ENCODE data around the gene RFESD. TPM values are rescaled to one million over a fixed set of nuclear protein-coding genes. Genes with fewer than 3 reads are reported as not detected.

RFESD gene
- total and polyA plus RNA-seq, 4 donors, result 1.1 to 98.0 (median 1.4) TPM

DNA sequence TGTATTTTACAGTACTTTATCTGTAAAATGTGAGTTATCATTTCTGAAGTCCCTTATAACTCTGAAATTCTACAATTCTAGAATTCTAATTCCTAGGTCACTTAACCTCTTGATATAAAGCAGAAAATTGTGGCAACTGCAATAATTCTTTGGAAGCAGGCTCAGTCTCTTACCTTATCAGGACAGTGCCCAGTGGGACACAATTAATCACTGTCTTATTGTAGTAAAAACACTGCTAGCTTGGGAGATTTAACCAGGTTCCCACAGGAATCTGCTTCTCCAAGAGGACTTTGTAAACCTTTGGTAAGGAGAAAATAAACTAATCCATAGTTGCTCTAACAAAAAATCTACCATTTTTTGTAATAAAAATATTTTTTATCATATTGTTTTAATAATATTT, 54.5 kb downstream of the RFESD start:
- no peak overlapping the region for H3K4me3 ChIP-seq (ENCODE audit: low read depth in 1 of 3, low read length in 3 of 3)
- no peaks in the 10 kb centered on the region for H3K27me3 ChIP-seq (ENCODE audit: control insufficient read depth in 4 of 4, insufficient read depth in 4 of 4, low read length in 3 of 4)
- H3K36me3 ChIP-seq (ENCODE audit: control insufficient read depth in 4 of 4, insufficient read depth in 3 of 4, low read depth in 1 of 4, low read length in 3 of 4), result no peaks in the 10 kb centered on the region
- no peak overlapping the region for H3K9ac ChIP-seq (ENCODE audit: low read depth in 1 of 2, low read length in 2 of 2)
- no peaks in the 10 kb centered on the region for H3K9me3 ChIP-seq (ENCODE audit: control insufficient read depth in 4 of 4, low read length in 3 of 4)
- H3K27ac ChIP-seq (ENCODE audit: low read depth in 1 of 2, low read length in 2 of 2), result no peak overlapping the region
- no peaks in the 10 kb centered on the region for H3K4me1 ChIP-seq (ENCODE audit: control insufficient read depth in 4 of 4, insufficient read depth in 4 of 4, low read length in 3 of 4)
- TF ChIP-seq RXRA (IDR thresholded peaks at IDR 0.05) (no peak), FOXA1 (IDR thresholded peaks at IDR 0.05) (no peak), EGR1 (IDR thresholded peaks at IDR 0.05; ENCODE audit: low read depth in 2 of 2) (no peak), JUND (IDR thresholded peaks at IDR 0.05) (no peak), MAX (IDR thresholded peaks at IDR 0.05) (no peak), FOXA2 (IDR thresholded peaks at IDR 0.05) (no peak), RAD21 (IDR thresholded peaks at IDR 0.05) (no peak), GABPA (IDR thresholded peaks at IDR 0.05 in 1 of 2, conservative IDR thresholded peaks at IDR 0.05 in 1 of 2) (no peak), NR2F2 (IDR thresholded peaks at IDR 0.05) (no peak), HNF4A (conservative IDR thresholded peaks at IDR 0.05) (no peak), HNF4G (IDR thresholded peaks at IDR 0.05) (no peak), REST (IDR thresholded peaks at IDR 0.05) (no peak)
- TF ChIP-seq, protein P1, sequence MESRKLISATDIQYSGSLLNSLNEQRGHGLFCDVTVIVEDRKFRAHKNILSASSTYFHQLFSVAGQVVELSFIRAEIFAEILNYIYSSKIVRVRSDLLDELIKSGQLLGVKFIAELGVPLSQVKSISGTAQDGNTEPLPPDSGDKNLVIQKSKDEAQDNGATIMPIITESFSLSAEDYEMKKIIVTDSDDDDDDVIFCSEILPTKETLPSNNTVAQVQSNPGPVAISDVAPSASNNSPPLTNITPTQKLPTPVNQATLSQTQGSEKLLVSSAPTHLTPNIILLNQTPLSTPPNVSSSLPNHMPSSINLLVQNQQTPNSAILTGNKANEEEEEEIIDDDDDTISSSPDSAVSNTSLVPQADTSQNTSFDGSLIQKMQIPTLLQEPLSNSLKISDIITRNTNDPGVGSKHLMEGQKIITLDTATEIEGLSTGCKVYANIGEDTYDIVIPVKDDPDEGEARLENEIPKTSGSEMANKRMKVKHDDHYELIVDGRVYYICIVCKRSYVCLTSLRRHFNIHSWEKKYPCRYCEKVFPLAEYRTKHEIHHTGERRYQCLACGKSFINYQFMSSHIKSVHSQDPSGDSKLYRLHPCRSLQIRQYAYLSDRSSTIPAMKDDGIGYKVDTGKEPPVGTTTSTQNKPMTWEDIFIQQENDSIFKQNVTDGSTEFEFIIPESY (IDR thresholded peaks at IDR 0.05), result no peak
- TF ChIP-seq, protein P2, sequence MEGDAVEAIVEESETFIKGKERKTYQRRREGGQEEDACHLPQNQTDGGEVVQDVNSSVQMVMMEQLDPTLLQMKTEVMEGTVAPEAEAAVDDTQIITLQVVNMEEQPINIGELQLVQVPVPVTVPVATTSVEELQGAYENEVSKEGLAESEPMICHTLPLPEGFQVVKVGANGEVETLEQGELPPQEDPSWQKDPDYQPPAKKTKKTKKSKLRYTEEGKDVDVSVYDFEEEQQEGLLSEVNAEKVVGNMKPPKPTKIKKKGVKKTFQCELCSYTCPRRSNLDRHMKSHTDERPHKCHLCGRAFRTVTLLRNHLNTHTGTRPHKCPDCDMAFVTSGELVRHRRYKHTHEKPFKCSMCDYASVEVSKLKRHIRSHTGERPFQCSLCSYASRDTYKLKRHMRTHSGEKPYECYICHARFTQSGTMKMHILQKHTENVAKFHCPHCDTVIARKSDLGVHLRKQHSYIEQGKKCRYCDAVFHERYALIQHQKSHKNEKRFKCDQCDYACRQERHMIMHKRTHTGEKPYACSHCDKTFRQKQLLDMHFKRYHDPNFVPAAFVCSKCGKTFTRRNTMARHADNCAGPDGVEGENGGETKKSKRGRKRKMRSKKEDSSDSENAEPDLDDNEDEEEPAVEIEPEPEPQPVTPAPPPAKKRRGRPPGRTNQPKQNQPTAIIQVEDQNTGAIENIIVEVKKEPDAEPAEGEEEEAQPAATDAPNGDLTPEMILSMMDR (IDR thresholded peaks at IDR 0.05; ENCODE audit: low read depth, low read length, missing input control), result no peak
- no peak for DNase-seq (ENCODE audit: low spot score)

- Histone ChIP-seq H3K36me3 (ENCODE audit: control insufficient read depth in 4 of 4, insufficient read depth in 3 of 4, low read depth in 1 of 4, low read length in 3 of 4) (no peaks in the 10 kb centered on the region), H3K27me3 (ENCODE audit: control insufficient read depth in 4 of 4, insufficient read depth in 4 of 4, low read length in 3 of 4) (no peaks in the 10 kb centered on the region), H3K4me1 (ENCODE audit: control insufficient read depth in 4 of 4, insufficient read depth in 4 of 4, low read length in 3 of 4) (no peaks in the 10 kb centered on the region), H3K4me3 (ENCODE audit: low read depth in 1 of 3, low read length in 3 of 3) (no peak overlapping the region), H3K9me3 (ENCODE audit: control insufficient read depth in 4 of 4, low read length in 3 of 4) (no peaks in the 10 kb centered on the region), H3K9ac (ENCODE audit: low read depth in 1 of 2, low read length in 2 of 2) (no peak overlapping the region), H3K27ac (ENCODE audit: low read depth in 1 of 2, low read length in 2 of 2) (no peak overlapping the region)
- WGBS, result 86% methylated on average over 1 of the region's 1 CpG
- DNase-seq (ENCODE audit: low spot score), result no peak
- TF ChIP-seq HNF4A (conservative IDR thresholded peaks at IDR 0.05), result no peak
- no peak for TF ChIP-seq YY1 (IDR thresholded peaks at IDR 0.05)
- TF ChIP-seq ATF3 (IDR thresholded peaks at IDR 0.05), result no peak
- TF ChIP-seq GABPA (IDR thresholded peaks at IDR 0.05 in 1 of 2, conservative IDR thresholded peaks at IDR 0.05 in 1 of 2), result no peak
- no peak for TF ChIP-seq RAD21 (IDR thresholded peaks at IDR 0.05)
- no peak for TF ChIP-seq MAX (IDR thresholded peaks at IDR 0.05)
- TF ChIP-seq RXRA (IDR thresholded peaks at IDR 0.05), result no peak
- no peak for TF ChIP-seq FOXA1 (IDR thresholded peaks at IDR 0.05)
- no peak for TF ChIP-seq SP1 (IDR thresholded peaks at IDR 0.05)
- no peak for TF ChIP-seq HNF4G (IDR thresholded peaks at IDR 0.05)
- TF ChIP-seq TAF1 (conservative IDR thresholded peaks at IDR 0.05), result no peak
- TF ChIP-seq REST (IDR thresholded peaks at IDR 0.05), result no peak
- TF ChIP-seq, protein P2 (IDR thresholded peaks at IDR 0.05; ENCODE audit: low read depth, low read length, missing input control), result no peak
Measured at GRCh38 chr5:95704150-95704549, 57.6 kb downstream of the RFESD start.

Data from liver (tissue), 9 donors.